ENCODE results near the gene DESI2.
"Not testable (repeated sequence)": the region's sequence is repeated elsewhere in the genome, so short reads cannot be mapped to it uniquely, and the experiment has no call there.

Gene DESI2

DNA sequence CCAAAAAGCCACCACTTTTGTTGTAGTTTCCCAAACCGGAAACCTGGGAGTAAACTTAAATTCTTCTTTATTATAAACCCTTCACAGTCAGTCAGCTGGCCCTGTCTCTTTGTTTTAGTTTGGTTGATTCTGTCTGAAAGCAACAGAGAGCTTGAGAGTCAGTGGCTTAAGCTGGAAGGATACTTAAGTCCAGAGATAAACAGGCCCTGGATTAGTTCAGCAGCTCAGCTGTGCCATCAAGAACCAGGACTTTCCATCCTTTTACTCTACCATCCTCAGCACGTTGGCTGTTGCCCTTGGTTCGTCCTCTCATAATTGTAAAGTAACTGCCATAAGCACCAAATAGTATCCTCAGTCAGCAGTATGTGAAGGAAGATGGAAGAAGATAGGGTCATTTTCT, 4.5 kb downstream of the DESI2 start:
- Histone ChIP-seq H3K27me3 (ENCODE audit: insufficient read depth, low read depth) (no peaks in the 10 kb centered on the region), H3K36me3 (ENCODE audit: insufficient read depth) (peaks cover 4% of the 10 kb centered on the region; the same call in 1 of the 2 replicates), H3K4me2 (no peak overlapping the region), H3K27ac (no peak overlapping the region), H3K79me2 (ENCODE audit: insufficient read depth, low read depth) (peaks cover 82% of the 10 kb centered on the region), H3K4me3 (IDR thresholded peaks at IDR 0.05; ENCODE audit: insufficient read depth, low read depth, low read length) (no peak overlapping the region), H3K4me1 (ENCODE audit: low read depth, poor library complexity, severe bottlenecking) (peaks cover 19% of the 10 kb centered on the region), H4K20me1 (ENCODE audit: insufficient read depth) (no peaks in the 10 kb centered on the region), H3K9ac (no peak overlapping the region), H2AFZ (ENCODE audit: low read depth) (no peak overlapping the region)
- TF ChIP-seq, protein P1, sequence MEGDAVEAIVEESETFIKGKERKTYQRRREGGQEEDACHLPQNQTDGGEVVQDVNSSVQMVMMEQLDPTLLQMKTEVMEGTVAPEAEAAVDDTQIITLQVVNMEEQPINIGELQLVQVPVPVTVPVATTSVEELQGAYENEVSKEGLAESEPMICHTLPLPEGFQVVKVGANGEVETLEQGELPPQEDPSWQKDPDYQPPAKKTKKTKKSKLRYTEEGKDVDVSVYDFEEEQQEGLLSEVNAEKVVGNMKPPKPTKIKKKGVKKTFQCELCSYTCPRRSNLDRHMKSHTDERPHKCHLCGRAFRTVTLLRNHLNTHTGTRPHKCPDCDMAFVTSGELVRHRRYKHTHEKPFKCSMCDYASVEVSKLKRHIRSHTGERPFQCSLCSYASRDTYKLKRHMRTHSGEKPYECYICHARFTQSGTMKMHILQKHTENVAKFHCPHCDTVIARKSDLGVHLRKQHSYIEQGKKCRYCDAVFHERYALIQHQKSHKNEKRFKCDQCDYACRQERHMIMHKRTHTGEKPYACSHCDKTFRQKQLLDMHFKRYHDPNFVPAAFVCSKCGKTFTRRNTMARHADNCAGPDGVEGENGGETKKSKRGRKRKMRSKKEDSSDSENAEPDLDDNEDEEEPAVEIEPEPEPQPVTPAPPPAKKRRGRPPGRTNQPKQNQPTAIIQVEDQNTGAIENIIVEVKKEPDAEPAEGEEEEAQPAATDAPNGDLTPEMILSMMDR (conservative IDR thresholded peaks at IDR 0.05; ENCODE audit: low read depth, low read length): no peak

DNA sequence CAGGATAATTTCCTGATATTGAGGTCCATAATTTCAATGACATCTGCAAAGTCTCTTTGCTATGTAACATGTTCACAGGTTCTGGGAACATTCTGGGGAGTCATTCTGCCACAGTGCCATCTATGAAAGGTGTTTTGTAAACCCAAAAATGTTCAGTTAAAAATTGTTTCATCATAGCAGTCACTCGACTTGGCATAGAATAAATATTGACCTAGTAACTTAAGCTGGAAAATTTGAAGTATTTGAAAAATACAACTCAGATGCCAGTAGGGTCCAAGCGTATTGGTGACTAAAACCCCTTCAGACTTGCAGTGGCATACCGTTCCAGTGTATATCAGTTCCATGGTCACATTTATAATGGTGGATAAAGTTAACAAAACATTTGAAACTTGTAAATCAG, 6.8 kb downstream of the DESI2 start:
- Histone ChIP-seq H3K4me2 (no peak overlapping the region), H3K9ac (no peak overlapping the region), H3K4me3 (IDR thresholded peaks at IDR 0.05; ENCODE audit: insufficient read depth, low read depth, low read length) (no peak overlapping the region), H4K20me1 (ENCODE audit: insufficient read depth) (no peaks in the 10 kb centered on the region), H3K36me3 (ENCODE audit: insufficient read depth) (peaks cover 4% of the 10 kb centered on the region; the same call in 1 of the 2 replicates), H3K27ac (no peak overlapping the region), H3K27me3 (ENCODE audit: insufficient read depth, low read depth) (no peaks in the 10 kb centered on the region), H3K4me1 (ENCODE audit: low read depth, poor library complexity, severe bottlenecking) (peaks cover 14% of the 10 kb centered on the region), H3K79me2 (ENCODE audit: insufficient read depth, low read depth) (peaks cover 88% of the 10 kb centered on the region), H2AFZ (ENCODE audit: low read depth) (no peak overlapping the region)
- TF ChIP-seq, protein P1 (conservative IDR thresholded peaks at IDR 0.05; ENCODE audit: low read depth, low read length): no peak

DNA sequence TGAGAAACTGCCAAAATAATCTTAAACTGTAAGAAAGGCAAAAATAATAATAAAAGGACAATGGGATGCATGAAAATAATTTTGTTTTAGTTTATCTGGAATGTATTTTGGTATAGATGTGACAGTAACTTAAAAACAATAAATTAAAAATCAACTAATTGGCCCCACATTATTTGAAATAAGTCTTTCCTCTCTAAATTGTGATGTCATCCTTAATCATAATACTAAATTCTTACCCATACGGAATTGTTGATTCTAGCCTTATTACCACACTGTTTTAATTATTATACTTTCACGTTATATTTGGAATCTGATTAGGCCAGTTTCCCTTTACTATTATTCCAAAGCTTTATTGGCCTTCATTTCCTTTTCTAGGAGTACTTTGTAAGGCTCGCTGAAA, 7.7 kb downstream of the DESI2 start:
- Histone ChIP-seq H3K27ac (no peak overlapping the region), H4K20me1 (ENCODE audit: insufficient read depth) (no peaks in the 10 kb centered on the region), H2AFZ (ENCODE audit: low read depth) (no peak overlapping the region), H3K79me2 (ENCODE audit: insufficient read depth, low read depth) (peaks cover 87% of the 10 kb centered on the region), H3K36me3 (ENCODE audit: insufficient read depth) (peaks cover 4% of the 10 kb centered on the region; the same call in 1 of the 2 replicates), H3K9ac (no peak overlapping the region), H3K4me2 (no peak overlapping the region), H3K27me3 (ENCODE audit: insufficient read depth, low read depth) (no peaks in the 10 kb centered on the region), H3K4me3 (IDR thresholded peaks at IDR 0.05; ENCODE audit: insufficient read depth, low read depth, low read length) (no peak overlapping the region), H3K4me1 (ENCODE audit: low read depth, poor library complexity, severe bottlenecking) (peaks cover 6% of the 10 kb centered on the region)
- TF ChIP-seq, protein P1 (conservative IDR thresholded peaks at IDR 0.05; ENCODE audit: low read depth, low read length): no peak

DNA sequence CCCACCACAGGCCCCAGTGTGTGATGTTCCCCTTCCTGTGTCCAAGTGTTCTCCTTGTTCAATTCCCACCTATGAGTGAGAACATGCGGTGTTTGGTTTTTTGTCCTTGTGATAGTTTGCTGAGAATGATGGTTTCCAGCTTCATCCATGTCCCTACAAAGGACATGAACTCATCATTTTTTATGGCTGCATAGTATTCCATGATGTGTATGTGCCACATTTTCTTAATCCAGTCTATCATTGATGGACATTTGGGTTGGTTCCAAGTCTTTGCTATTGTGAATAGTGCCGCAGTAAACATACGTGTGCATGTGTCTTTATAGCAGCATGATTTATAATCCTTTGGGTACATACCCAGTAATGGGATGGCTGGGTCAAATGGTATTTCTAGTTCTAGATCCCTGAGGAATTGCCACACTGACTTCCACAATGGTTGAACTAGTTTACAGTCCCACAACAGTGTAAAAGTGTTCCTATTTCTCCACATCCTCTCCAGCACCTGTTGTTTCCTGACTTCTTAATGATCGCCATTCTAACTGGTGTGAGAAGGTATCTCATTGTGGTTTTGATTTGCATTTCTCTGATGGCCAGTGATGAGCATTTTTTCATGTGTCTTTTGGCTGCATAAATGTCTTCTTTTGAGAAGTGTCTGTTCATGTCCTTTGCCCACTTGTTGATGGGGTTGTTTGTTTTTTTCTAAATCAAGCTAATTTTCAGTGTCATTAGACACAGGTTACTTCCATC, 8.8 kb downstream of the DESI2 start:
- peaks cover 83% of the 10 kb centered on the region; the same call in 1 of the 2 replicates for H3K79me2 ChIP-seq (ENCODE audit: insufficient read depth, low read depth)
- not testable (repeated sequence) for H3K4me1 ChIP-seq (ENCODE audit: low read depth, poor library complexity, severe bottlenecking); H3K36me3 ChIP-seq (ENCODE audit: insufficient read depth); H3K4me3 ChIP-seq (IDR thresholded peaks at IDR 0.05; ENCODE audit: insufficient read depth, low read depth, low read length); H3K27ac ChIP-seq; H3K4me2 ChIP-seq; H4K20me1 ChIP-seq (ENCODE audit: insufficient read depth); H3K9ac ChIP-seq; H3K27me3 ChIP-seq (ENCODE audit: insufficient read depth, low read depth); H2AFZ ChIP-seq (ENCODE audit: low read depth)

DNA sequence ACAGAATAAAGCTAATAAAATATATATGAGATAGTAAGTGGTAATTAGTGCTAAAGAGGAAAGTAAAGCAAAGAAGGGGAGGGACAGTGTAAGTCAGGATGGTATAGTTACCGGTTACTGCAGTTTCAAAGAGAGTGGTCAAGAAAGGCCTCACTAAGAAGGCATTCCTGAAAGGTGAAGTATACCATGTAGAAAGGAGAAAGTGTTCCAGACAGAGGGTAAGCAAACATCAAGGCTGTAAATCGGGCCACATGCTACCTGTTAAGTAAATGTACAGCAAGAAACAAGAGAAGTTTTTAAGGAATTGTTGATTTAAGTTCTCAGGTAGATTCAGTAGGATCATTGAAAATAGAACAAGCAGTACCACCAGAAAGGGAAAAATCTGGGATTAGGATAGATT, 9.7 kb downstream of the DESI2 start:
- Histone ChIP-seq H3K4me1 (ENCODE audit: low read depth, poor library complexity, severe bottlenecking) (peaks cover 4% of the 10 kb centered on the region), H3K36me3 (ENCODE audit: insufficient read depth) (no peaks in the 10 kb centered on the region), H3K27ac (no peak overlapping the region), H3K4me3 (IDR thresholded peaks at IDR 0.05; ENCODE audit: insufficient read depth, low read depth, low read length) (no peak overlapping the region), H3K79me2 (ENCODE audit: insufficient read depth, low read depth) (peaks cover 77% of the 10 kb centered on the region; the same call in 1 of the 2 replicates), H3K27me3 (ENCODE audit: insufficient read depth, low read depth) (no peaks in the 10 kb centered on the region), H3K4me2 (no peak overlapping the region), H2AFZ (ENCODE audit: low read depth) (no peak overlapping the region), H3K9ac (no peak overlapping the region), H4K20me1 (ENCODE audit: insufficient read depth) (no peaks in the 10 kb centered on the region)
- TF ChIP-seq, protein P1 (conservative IDR thresholded peaks at IDR 0.05; ENCODE audit: low read depth, low read length): no peak

Measured in KMS-11 (cell line).